GM18511 (cell line): ENCODE results near the gene OR11H6.
"Not testable (repeated sequence)": the region's sequence is repeated elsewhere in the genome, so short reads cannot be mapped to it uniquely, and the experiment has no call there.

Source experiments
- ATAC-seq: cut with Tn5 transposase; IDR thresholded peaks from one replicate; pipeline ENCODE4 v1.9.1; 2021; ENCODE audit warnings: mild to moderate bottlenecking, moderate library complexity; ENCODE audit not compliant: unreplicated experiment

Gene OR11H6

GRCh38 chr14:20223410-20223809 lies at the start of gene OR11H6:
Gene OR11H6 (plus strand): TSS chr14:20223710. CDS start chr14:20223710, 0 bp downstream.
- ATAC-seq = no peak

- not testable (repeated sequence) for ATAC-seq
These were observed 49.3 kb upstream of the OR11H6 start for GRCh38 chr14:20174205-20174604.

- ATAC-seq = no peak
These were observed 47.2 kb upstream of the OR11H6 start for GRCh38 chr14:20176330-20176729.

- ATAC-seq = no peak
These were observed 46.0 kb upstream of the OR11H6 start for GRCh38 chr14:20177433-20177974.

GRCh38 chr14:20179218-20179617 lies 44.3 kb upstream of the OR11H6 start:
- no peak for ATAC-seq

- no peak for ATAC-seq
These were observed 43.6 kb upstream of the OR11H6 start for GRCh38 chr14:20179880-20180279.

GRCh38 chr14:20180486-20180885 lies 43.0 kb upstream of the OR11H6 start:
- ATAC-seq = no peak

GRCh38 chr14:20184181-20184580 lies 39.3 kb upstream of the OR11H6 start:
- ATAC-seq = no peak

GRCh38 chr14:20190596-20190995 lies 32.9 kb upstream of the OR11H6 start, which contains the start of gene OR11G2:
Gene OR11G2 (plus strand): TSS chr14:20190896. CDS start chr14:20197438, 6,542 bp downstream.
- ATAC-seq = no peak

- no peak for ATAC-seq
These were observed 32.1 kb upstream of the OR11H6 start for GRCh38 chr14:20191396-20191795.

GRCh38 chr14:20194101-20194500 lies 29.4 kb upstream of the OR11H6 start:
- no peak for ATAC-seq

GRCh38 chr14:20195170-20195569 lies 28.3 kb upstream of the OR11H6 start:
- ATAC-seq = not testable (repeated sequence)

GRCh38 chr14:20195911-20196310 lies 27.6 kb upstream of the OR11H6 start:
- no peak for ATAC-seq

GRCh38 chr14:20197459-20197858 lies 26.1 kb upstream of the OR11H6 start:
- ATAC-seq = no peak

- ATAC-seq = no peak
These were observed 24.5 kb upstream of the OR11H6 start for GRCh38 chr14:20198991-20199390.

GRCh38 chr14:20204721-20205120 lies 18.8 kb upstream of the OR11H6 start:
- no peak for ATAC-seq

- no peak for ATAC-seq
These were observed 13.9 kb upstream of the OR11H6 start for GRCh38 chr14:20209595-20209994.

- not testable (repeated sequence) for ATAC-seq
These were observed 11.1 kb upstream of the OR11H6 start for GRCh38 chr14:20212406-20212805.

GRCh38 chr14:20215196-20215595 lies 8.3 kb upstream of the OR11H6 start:
- no peak for ATAC-seq

GRCh38 chr14:20219033-20219432 lies 4.5 kb upstream of the OR11H6 start:
- no peak for ATAC-seq

- ATAC-seq = no peak
These were observed 5.2 kb downstream of the OR11H6 start, which contains the start of gene OR11H7 for GRCh38 chr14:20228681-20229080. Gene OR11H7 (plus strand): TSS chr14:20228981.

- ATAC-seq = not testable (repeated sequence)
These were observed 11.9 kb downstream of the OR11H6 start for GRCh38 chr14:20235415-20235814.

- ATAC-seq = no peak
These were observed 24.2 kb downstream of the OR11H6 start for GRCh38 chr14:20247646-20248246.
